VCaP (cell line): Measurements from ENCODE around the gene PTPRN2.

Experiments used
- H3K27ac ChIP-seq: fragments of 450-650 bp; 2 replicates; pipeline ENCODE4 v1.5.1; 2017
- TF ChIP-seq, protein P1 (sequence below): fragments of 450-650 bp; conservative IDR thresholded peaks from 2 replicates; pipeline ENCODE4 v1.5.1; 2017; ENCODE audit warnings: mild to moderate bottlenecking, moderate library complexity

PTPRN2 gene

DNA sequence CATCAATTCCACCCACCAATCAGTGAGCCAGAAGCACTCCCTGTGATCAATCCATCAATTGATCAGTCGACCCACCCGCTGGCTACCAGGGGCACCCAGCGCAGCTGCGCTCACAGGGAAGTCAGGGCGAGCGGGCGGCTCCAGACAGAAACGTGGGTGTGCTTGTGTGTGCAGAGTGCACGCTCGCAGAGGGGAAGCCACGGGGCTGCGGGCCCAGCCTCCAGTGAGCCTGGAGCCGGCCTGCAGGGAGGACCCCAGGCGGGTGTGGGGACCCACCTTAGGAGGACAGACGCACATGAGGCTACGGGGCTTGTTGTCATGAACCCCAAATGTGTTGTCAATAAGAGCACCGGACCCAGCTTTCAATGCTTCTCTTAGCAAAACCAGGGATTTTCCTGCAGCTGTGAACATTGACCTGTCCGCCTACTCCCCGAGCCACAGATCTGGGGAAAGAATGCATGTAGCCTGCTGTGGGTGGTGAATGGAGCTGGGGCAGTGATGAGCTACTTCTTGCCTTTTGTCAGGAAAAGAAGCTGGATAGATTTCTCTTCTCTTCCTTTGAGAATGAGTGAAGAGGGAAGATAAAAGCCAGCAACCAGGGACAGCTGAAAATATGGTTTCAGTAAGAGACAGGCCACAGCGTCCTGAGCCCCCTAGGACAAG, 753.0 kb downstream of the PTPRN2 start:
- H3K27ac ChIP-seq = no peak overlapping the region
- TF ChIP-seq, protein P1, sequence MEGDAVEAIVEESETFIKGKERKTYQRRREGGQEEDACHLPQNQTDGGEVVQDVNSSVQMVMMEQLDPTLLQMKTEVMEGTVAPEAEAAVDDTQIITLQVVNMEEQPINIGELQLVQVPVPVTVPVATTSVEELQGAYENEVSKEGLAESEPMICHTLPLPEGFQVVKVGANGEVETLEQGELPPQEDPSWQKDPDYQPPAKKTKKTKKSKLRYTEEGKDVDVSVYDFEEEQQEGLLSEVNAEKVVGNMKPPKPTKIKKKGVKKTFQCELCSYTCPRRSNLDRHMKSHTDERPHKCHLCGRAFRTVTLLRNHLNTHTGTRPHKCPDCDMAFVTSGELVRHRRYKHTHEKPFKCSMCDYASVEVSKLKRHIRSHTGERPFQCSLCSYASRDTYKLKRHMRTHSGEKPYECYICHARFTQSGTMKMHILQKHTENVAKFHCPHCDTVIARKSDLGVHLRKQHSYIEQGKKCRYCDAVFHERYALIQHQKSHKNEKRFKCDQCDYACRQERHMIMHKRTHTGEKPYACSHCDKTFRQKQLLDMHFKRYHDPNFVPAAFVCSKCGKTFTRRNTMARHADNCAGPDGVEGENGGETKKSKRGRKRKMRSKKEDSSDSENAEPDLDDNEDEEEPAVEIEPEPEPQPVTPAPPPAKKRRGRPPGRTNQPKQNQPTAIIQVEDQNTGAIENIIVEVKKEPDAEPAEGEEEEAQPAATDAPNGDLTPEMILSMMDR = no peak

DNA sequence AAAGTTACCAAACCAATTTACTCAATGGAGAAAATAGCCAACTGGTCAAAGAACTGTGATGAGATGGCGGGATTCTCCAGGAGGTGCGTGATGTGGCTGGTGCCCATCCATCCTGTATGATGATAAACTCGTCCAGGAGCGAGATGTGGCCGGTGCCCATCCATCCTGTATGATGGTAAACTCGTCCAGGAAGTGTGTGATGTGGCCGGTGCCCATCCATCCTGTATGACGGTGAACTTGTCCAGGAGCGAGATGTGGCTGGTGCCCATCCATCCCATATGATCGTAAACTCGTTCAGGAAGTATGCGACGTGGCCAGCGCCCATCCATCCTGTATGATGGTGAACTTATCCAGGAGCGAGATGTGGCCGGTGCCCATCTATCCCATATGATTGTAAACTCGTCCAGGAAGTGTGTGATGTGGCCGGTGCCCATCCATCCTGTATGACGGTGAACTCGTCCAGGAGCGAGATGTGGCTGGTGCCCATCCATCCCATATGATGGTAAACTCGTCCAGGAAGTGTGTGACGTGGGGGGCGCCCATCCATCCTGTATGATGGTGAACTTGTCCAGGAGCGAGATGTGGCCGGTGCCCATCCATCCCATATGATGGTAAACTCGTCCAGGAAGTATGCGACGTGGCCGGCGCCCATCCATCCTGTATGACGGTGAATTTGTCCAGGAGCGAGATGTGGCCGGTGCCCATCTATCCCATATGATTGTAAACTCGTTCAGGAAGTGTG, 754.6 kb downstream of the PTPRN2 start:
- TF ChIP-seq, protein P1 = no peak
- H3K27ac ChIP-seq = no peak overlapping the region

DNA sequence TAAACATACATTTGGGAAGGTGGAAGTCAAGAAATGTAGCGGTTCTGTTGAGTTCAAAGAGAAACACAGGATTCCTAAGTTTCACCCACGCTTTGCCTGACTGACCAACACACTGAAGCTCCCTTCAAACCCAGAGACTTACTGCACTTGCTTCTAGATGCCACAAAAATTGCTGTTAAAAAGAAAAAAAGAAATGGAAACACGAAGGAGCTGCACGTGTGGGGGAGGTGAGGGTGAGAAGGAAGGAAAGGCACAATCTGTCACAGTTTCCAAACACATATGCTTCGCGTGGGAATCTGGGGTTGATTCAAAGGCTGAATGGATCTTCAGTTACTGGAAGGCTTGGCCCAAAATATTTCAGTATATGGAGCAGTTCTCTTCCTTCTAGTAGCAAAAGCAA, 755.2 kb downstream of the PTPRN2 start:
- H3K27ac ChIP-seq = no peak overlapping the region
- TF ChIP-seq, protein P1 = no peak

DNA sequence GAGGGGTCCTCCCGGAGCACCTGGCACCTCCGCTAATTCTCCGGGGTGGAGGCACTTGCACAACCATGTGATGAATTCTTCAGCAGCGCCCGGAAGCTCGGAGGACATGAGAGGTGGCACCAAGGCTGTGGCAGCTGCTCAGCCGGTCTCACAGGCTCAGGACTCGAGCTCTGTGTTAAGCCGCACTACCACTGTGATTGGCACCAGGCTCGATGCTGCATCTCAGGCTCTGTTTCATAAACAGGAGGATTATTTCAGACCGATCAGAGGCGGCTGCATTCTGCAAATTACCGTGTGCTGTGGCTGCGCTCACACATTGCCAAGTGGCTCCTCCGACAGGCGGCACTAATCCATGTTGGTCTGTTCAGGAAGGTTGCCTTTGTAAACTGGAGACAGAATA, 755.6 kb downstream of the PTPRN2 start:
- TF ChIP-seq, protein P1 = no peak
- no peak overlapping the region for H3K27ac ChIP-seq

DNA sequence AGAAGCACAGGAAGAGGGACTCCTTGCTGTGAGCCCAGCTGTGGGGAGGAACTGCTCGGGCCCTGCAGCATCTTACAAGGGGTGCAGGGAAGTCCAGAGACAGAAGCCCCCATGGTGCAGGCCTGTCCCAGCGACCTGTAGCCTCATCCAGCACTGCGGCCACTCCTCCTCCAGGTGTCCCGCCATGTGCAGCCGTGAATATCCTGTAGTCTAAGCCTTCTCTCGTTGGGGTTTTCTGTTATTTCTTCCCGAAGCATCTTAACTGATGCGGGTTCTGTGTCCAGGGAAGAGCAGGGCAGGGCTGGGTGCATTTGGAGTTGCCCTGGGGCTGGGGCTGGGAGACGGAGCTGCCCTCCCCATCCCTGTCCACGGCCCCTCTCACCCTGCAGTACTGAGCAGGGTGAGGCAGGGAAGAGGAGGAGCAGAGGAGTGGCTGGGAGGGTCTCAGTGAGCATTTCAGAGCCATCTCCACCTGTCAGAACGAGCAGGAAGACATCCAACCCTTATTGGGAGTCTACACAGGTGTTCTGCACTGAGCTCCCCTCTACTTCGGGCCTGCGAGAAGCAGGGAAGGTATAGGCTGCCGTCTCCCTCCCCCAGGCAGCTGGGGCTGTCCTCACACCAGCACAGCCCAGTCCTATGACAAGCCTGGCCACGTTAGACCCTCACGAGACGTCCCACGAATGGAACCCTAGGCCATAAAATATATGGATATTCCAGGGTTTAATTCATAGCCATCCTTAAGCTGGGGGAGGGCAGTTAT, 756.3 kb downstream of the PTPRN2 start:
- TF ChIP-seq, protein P1 = no peak
- H3K27ac ChIP-seq = no peak overlapping the region

DNA sequence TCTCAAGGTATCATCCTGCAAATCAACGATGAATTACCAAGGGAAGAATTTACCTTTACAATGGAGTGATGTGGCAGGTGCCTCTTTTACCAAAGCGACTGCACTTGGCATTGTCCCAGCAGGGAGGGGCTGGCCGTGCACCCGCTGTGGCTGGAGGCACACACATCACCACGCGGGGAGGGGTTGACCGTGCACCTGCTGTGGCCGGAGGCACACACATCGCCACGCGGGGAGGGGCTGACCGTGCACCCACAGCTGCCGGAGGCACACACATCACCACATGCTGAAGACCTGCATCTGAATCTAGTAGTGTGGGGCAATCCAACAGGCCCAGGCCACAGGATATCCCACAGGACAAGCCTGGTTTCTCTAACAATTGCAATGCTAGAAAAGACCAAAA, 757.3 kb downstream of the PTPRN2 start:
- H3K27ac ChIP-seq = no peak overlapping the region
- TF ChIP-seq, protein P1 = no peak

DNA sequence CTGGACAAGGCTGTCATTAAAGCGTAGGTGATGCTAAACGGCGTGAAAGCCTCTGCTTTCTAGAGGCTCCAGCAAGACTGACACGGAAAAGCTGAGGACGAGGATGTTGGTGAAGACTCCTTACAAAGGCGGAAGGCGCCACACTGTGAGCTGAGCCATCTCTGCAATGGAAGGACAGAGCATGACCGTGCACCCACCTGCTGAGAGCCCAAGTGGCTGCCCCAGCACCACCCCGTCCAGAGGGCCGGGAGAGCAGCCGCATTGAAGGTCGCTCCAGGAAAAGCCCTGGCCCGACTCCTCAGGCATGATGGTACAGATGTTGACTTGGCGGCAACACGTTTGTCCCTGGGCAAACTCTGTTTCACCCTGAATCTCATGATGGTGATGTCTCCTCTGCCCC, 758.1 kb downstream of the PTPRN2 start:
- TF ChIP-seq, protein P1 = no peak
- H3K27ac ChIP-seq = no peak overlapping the region
